Esophagus mucosa (tissue), 1 donor: ENCODE measurements around the gene CEBPG. TPM values are rescaled to one million over a fixed set of nuclear protein-coding genes. Genes with fewer than 3 reads are reported as not detected.

Experiments used
- ATAC-seq: fragments of 200-7000 bp; cut with Tn5 transposase; one replicate; pipeline ENCODE4 v1.9.1; 2020
- total RNA-seq: library from RNA; stranded (reverse); gene quantifications from one replicate; pipeline ENCODE4 v1.2.4, GENCODE V29; 2023
- donor health status: DM: yes; HTN: yes; CAD: no.

The CEBPG gene
- total RNA-seq, 1 donor from 2014 or later = 26.5 TPM

DNA sequence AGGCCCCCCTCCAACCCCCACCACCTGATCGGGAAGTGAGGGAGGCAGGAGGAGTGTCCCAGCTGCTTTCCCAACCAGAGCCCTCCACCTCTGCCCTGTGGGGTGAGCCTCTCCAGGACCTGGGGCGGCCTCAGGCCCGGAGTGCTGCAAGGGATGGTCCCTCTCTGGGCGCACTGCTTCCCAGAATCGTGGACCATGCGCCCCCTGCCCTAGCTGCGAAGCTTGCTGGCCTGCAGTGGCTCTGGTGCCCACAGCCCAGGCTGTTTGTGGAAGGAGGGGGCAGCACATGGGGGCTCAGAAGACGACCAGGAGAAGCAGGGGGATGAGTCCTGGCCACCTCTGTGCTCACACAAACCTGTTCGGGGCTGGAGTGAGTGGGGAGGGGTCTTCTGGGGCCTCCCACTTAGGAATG lies 33.6 kb downstream of the CEBPG start:
- peak; percentile 4 for ATAC-seq

DNA sequence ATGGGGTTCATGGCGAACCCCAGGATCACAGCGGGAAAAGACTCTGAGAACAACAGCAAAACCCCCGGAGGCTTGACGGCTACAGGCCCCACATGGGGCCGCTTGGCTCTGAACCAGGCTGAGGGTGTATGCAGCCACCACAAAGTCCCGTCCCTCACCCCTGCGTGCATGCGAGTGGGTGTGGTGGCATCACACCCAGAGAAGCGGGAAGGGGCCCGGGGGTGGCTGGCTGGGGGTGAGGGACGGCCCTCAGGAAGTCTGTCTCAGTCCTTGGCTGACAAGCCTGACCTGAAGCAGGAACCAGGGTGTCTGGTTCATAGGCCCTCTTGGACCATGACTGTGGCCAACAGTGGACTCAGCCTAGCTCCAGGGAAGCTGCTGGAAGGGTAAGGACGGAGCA lies 34.2 kb downstream of the CEBPG start:
- ATAC-seq = no peak

DNA sequence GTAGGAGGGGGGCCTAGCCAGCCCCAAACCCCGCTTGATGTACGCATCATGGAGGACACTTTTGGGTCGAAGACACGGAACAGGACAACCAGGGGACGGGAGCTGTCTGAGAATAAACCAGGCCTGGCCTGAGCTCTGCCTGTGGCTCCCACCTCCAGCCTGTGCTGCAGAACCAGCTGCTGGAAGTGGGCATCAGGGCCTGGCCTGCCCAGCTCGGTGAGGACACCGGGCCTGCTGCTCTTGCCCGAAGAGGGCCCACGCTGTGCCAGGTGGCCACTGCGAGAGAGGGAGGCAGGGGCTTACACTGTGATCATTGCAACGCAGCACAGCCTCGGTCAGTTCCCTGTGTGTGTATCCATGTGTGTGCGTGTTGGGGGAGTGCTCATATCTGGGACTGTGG lies 34.6 kb downstream of the CEBPG start:
- no peak for ATAC-seq

DNA sequence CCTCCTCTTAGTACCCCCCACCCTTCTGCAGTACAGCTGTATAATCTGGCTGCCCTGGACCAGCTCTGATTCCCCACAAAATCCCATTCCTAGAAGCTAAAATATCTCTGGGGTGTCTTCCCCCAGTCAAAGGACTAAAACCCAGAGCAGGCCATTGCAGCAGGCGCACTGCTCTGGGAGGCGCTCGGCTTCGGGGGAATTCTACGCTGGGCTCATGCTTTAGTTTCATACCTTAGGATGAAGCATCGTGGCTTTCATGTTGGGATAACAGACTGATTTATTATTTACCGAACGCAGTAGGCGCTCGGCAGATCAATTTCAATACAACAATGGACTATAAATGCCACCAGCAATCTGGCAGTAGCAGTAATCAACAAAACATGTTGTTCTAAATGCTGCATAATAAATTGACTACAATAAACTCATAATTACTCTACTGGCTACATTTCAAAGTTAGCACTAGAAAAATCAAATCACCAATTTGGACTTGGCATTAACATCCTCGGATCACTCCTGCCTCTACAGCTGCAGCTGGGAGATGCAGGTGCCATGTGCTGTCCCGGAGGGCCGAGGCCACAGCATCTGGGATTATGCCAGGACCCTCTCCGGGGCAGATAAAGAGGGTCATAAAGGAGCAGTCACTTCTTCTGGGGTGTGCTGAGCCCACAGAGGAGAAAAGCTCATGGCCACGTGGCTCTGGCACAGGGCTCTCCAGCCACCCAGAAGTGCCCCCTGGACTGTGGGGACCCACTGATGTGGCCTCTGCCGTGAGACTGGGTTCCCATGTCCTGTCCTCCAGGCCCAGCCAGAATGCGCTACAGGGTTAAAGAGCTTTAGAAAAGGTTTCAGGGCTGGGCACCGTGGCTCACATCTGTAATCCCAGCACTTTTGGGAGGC lies 35.3 kb downstream of the CEBPG start:
- ATAC-seq = no peak

DNA sequence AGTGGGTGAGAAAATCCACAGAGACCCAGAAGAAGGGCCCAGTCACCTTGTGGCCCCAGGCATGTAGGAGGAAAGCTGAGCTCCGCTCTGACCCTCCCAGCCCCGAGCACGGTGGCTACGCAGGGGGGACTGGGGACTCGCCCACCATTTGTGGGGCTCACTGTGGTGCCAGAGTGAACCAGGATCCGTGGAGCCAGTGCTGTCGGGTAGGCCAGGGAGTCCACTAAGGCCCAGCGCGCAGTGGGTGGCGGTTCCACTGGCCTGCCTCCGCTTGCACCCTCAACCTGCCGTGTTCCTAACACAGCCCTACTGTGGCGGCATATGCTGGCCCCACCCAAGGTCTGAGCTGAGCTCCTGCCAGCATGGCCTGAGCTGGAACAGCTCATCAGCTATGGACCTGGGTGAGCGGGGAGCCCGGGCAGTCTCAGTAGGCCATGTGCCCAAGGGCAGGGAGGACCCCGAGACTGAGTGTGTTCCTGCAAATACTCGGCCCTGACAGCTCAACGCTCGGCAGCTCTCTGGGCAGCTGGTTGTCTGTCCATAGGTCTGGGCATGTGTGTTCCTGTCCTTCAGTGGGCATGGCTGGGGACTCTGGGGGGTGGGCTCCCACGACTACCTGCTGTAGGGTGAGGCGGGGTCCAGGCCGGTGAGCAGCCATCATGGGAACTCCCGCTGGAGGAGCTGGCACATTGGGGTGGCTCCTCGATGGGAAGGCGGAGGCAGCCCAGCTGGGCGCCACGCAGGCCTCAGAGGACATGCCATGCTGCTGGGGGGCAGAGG lies 36.6 kb downstream of the CEBPG start:
- no peak for ATAC-seq

DNA sequence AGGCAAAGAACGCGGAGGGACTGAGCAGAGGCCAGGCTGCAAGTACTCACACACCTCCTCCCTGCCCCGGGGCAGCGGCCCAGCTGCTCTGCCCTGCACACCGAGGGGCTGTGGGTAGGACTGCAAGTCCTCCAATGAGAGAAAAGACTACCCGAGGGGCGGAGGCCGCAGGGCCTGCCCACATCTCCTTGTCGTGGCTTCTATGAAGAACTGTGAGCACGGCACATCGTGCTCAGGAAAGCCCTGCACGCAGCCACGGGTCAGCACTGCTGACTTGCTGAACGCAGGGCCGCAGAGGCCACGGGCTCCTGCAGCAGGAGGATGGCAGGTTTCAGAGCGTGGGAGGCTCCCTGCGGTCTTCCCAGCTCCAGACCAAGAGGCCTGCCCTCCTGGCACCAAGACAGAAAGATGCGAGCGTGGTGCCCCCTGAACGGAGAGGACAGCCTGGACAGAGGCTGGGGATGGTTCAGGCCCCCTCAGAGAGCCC lies 37.4 kb downstream of the CEBPG start:
- ATAC-seq = no peak

DNA sequence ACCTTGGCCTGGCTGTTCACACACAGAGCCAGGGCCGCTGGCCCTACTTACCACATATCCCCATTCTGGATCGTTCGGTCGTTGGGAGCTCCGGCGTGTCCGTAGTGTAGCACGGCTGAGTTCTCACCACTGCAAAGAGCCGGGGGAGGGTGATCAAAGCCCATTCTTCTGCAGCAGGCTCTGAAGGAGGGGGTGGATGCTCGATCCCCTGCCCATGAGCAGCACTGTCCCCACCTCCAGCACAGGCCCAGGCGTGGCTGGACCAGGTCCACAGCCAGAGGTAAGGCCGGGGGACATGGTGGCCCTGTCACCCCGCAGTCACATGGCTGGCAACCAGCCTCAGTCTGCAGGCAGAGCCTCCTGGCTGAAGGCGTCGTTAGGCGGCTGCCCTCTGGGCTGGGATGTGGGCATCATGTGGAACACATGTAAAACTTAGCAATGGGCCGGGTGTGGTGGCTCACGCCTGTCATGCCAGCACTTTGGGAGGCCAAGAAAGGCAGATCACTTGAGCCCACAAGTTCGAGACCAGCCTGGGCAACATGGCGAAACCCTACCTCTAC lies 38.2 kb downstream of the CEBPG start:
- ATAC-seq = no peak

DNA sequence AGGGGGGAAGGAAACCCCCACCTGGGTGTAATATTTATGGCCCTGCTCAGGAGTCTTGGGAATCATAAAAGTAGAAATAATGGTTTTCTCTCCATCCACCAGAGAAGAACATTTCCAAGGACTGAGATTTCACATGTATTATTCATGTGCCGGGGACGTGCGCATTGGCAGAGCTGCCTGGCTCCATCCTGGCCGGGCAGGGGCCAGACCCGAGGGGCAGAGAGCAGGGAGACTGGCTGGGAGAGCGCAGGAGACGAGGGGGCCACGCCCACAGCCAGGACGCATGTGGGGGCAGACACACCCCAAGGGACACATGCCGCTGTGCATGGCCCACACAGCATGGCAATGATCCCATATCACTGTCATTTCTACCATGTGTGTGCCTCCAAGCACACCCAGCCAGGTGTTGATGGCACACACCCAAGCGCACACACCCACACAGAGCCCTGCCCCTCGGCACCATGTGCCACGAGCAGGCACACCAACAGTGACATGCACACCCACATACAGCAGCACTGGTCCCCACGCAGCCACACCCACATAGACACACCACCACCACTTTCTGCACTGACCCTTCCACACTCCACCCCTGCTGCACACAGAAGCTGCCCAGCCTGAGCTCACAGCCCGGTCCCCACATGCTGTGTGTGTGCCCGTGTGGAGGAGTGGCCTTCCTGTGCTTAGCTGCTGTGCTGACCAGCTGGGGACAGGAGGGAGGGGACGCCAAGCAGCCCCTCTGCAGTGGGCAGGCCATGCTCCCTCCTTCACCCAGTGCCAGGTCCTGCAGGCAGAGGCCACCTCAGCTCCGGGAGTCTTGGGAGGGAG lies 39.3 kb downstream of the CEBPG start:
- ATAC-seq = peak; percentile 23

DNA sequence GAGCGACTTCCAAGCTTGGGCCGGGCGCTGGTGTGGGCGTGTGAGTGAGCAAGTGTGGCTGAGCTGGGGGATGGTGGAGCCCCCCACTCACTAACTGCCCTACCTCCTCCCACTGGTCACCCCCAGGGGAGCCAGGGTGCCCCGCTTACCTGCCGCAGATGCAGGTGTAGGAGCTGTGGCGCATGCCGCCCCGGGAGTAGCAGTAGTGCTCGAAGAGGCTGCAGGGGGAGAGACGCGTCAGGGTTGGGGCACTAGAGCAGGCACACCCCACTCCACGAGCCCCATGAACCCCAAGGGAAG lies 39.9 kb downstream of the CEBPG start:
- ATAC-seq = no peak

DNA sequence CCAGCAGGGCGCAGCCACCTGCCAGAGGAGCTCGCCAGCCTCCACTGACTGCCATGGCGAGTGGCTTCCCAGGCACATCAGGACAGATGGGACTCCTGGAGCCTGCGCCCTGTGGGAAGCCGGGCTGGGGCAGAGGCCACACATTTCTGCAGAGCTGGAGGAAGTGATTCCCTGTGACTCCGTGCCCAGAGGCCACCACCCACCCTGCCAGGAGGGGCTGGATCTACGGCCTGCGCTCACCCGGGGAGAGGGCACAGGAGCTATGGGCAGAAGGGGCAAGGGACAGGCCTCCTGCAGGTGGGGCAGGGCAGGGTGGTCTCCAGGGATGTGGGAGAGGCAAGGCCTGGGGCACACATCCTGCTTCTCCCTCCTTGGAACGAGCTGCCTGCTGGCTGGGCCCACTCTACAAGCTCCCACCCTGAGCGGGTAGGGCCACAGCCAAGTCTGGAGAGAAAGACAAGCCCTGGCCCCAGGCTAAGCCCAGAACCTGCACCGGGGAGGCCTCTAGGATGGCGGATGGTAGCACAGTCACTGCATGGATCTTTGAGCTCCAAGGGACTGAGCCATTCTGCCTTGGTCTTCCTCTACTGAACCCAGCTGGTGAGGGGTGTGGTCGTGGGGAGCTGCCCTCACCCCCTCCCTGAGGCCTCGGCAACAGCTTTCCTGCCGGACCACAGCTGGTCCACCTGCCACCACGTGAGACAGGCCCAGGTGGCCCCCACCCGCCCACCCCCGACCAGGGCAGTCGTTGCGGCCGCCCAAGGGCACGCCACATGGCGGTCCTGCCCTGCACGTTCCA lies 40.6 kb downstream of the CEBPG start:
- no peak for ATAC-seq

DNA sequence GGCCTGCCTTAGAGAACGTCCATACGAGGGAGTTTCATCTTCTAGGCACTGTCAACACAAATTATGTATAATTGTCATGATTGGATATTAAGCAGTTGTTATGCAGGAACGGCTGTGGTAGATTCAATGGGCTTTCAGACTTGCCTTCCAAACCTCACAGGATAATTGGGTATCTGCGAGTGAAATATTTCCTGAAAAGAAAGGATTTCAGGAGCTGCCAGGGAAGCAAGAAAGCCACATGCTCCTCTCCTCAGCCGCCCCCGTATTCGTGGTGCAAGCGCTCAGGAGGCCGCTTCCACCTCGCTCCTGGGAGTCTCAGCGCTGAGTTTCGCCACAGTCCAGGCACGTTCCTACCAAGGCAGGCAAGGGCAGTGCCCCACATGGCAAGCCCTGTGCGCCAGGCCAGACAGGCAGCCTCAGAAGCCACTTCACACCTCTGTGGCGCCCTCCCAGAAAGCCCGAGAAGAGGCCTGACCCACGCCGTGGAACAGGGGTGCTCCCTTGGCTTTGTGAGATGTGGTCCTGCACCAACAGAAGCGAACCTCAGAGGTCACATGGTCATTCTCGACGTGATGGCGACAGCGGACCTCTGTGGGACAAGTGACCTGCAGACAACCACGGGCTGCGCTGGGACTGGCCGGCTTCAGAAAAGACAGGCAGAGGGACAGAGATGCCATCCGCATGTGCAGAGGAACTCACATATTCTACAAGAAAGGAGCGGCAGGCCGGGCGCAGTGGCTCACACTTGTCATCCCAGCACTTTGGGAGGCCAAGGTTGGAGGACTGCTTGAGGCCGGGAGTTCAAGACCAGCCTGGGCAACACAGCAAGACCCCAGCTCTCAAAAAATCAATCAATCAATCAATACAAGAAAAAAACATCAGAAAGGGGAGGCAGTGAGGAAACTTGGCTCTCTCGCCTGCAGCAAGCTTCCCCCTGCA lies 41.4 kb downstream of the CEBPG start:
- ATAC-seq = no peak

DNA sequence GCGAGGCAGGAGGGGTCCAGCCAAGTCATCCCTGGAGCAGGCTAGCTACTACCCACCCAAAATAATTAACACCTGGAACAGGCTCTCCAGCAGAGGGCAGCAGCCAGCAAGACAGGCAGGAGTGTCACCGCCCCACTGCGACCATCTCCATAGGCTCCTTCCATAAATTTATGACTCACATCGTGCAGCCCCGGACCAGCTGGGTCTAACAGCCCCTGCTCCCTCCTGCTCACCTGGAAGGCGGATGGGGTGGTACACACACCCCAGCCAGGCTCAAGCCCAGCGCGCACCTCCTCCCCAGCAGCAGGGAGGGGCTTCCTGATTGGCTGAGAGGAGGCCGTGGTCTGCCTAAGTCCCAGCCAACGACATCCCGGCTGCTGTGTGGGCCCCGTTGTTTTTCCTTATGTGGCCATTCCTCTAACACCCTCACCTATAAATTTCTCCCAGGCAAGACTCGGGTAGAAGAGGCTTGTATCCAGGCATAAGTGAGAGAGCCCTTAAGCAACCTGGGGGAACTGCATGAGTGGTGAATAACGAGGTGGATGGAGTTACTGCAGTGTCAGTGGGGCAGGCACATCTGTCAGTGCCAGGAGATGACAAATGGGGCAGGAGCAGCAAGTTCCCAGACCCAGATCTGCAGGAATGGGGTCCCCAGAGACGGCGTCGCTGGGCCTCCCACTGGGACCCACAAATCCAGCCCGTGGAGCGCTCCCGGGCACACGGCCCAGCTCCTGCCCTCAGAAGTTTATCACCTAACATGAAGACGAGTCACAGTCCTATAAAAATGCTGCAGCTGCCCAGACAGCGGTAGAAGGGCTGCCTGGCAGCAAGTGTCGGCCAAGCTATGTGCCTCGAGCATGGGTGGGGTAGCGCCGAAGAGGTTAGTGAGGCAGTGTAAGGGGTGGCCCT lies 43.1 kb downstream of the CEBPG start:
- ATAC-seq = peak; percentile 48

DNA sequence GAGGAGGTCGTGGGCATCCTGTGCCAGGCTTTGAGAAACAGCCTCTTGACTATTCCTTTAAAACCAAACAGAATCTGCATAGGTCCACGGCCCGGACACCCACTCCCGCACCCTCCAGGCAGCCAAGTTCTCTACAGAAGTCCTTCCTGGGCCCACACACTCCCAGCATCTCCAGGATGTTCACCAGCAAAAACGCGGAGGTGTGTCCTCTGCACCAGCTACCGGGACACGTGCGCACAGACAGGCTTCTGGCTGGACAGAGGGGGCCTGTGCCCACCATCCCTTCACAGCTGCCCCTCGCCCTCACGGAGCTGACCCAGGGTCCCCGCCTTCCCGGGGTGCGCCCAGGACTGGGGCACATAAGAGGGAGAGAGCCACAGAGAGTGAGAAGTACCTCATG lies 44.2 kb downstream of the CEBPG start:
- ATAC-seq = no peak

DNA sequence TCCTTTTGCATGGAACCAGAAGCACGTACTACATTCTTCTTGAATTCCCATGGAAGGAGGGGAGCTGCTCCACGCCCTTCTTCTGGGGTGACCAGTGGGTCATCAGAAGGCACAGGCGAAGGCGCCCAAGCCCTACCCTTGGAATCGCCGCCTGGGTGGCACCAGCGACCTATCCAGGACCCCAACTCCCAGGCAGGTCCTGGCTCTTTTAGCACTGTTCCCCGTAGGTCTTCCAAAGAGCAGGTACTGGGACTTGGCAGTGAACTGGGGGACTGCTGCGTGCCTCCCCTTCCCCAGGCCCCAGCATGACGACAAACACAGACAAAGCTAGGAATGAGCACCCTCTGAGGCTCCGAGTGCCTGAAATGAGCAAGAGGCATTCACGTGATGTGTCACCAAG lies 45.0 kb downstream of the CEBPG start:
- no peak for ATAC-seq

DNA sequence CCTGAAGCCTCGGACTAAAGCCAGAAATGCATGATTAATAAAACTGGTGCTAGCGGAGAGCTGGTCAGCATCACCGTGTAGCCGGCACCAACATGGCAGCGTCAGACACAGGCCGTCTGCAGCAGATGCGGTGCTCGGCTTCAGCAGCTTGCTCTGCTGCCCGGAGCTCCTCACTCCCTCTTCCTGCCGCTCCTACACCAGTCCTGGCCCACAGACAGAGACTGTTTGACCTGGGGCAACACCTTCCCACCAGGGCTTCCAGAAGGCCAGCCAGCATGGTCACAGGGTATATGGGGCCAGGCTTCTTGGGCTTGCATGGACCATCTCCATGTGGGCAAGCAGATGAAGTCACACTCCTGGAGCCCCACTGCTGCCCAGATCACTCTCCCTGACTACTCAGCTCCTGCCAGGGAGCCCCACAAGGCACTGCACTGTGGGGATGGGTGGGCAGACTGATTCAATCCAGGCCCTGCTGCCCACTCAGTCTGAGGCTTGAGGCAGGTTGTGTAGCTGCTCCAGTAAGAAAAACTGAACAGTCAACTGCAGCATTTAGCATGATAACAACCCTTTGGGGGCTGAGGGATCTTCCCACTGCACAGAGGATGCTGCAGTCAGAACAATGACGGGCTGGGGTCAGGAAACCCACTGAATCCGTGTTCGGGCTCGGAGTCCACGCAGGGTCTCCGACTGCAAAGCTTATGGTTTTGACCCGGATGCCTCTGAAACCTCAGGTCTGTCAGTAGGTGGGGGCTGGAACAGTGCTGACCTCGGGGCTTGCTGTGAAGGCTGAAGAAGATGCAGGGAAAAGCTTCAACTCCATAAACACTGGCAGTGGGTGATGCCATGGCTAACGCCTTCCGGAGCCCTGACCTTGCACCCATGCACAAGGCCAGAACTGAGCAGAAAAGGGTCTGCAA lies 45.6 kb downstream of the CEBPG start:
- ATAC-seq = no peak

DNA sequence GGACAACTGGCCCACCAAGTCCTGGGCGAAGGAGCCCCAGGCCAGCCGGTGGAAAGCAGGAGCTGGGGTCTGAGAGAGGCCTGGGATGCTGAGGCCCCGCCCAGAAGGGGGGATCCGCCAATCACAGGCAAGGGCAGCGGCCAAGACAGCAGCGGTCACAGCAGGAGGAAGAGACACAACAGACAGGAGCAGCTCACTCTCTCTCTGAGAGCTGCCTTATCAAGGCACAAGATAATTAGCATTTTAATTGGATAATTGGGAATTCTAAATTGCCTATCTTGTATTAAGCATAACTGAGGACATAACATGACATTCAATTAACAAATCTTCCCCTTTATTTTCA lies 46.2 kb downstream of the CEBPG start:
- ATAC-seq = no peak

DNA sequence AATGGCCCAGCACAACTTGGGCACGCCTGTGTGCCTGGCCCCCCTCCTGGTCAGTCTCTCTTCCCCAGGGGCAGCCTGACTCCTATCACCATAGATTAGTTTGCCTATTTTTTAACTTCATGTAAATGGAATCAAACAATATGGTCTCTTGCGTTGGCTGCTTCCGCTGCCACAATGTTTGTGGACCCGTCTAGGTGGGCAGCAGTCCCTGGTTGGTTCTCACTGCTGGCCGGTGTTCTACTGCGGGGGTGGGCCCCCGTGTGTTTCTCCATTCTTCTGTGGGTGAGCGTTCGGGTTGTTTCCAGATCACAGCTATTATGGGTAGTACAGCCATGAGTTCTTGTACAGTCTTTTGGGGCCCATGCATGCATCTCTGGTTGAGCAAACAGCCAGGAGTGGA lies 47.3 kb downstream of the CEBPG start:
- no peak for ATAC-seq

DNA sequence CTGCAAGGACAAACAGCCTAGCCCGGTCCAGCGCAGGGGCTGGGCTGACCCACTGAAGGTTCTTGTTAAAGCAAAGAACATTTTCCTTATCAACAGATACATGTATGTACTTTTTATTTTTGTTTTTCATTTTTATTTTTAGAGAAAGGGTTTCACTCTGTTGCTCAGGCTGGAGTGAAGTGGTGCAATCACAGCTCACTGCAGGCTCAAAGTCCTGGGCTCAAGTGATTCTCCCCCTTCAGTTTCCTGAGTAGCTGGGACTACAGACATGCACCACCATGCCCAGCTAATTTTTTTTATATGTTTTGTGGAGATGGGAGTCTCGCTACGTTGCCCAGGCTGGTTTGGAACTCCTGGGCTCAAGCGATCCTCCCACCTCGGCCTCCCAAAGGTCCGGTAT lies 47.9 kb downstream of the CEBPG start:
- no peak for ATAC-seq
